ENCODE data around the gene BIRC6. TPM values are rescaled to one million over a fixed set of nuclear protein-coding genes. Genes with fewer than 3 reads are reported as not detected.

The BIRC6 gene
- total RNA-seq, 1 donor from 2014 or later = 180 TPM

- POLR2A ChIA-PET = interaction anchor here (0.5 kb wide), 1 partner anchor 54 kb away, joined by 4 read pairs; no protein-coding TSS in a partner anchor
- no peak for TF ChIP-seq CTCF (IDR thresholded peaks at IDR 0.05)
- CTCF ChIA-PET = no interaction called here
- Mint-ChIP-seq H3K27ac (no peak overlapping the region), H3K4me3 (no peak overlapping the region), H3K36me3 (ENCODE audit: low read depth) (peaks cover 81% of the 10 kb centered on the region), H3K27me3 (no peaks in the 10 kb centered on the region), H3K9me3 (no peaks in the 10 kb centered on the region), H3K4me1 (no peaks in the 10 kb centered on the region)
- intact Hi-C loops (cut with micrococcal nuclease) = no loop called here
- ATAC-seq (ENCODE audit: low read depth) (no peak), DNase-seq (no peak)
Observed at GRCh38 chr2:32614084-32614483, 257.3 kb downstream of the BIRC6 start.

- H3K36me3 Mint-ChIP-seq (ENCODE audit: low read depth) = peaks cover 73% of the 10 kb centered on the region
- intact Hi-C loops (cut with micrococcal nuclease) = no loop called here
- H3K27ac Mint-ChIP-seq = no peak overlapping the region
- ATAC-seq (ENCODE audit: low read depth) (no peak), DNase-seq (no peak)
- no peaks in the 10 kb centered on the region for H3K9me3 Mint-ChIP-seq
- POLR2A ChIA-PET = no interaction called here
- H3K4me1 Mint-ChIP-seq = no peaks in the 10 kb centered on the region
- CTCF ChIA-PET = no interaction called here
- H3K27me3 Mint-ChIP-seq = no peaks in the 10 kb centered on the region
- H3K4me3 Mint-ChIP-seq = no peak overlapping the region
- TF ChIP-seq CTCF (IDR thresholded peaks at IDR 0.05) = no peak
Observed at GRCh38 chr2:32617599-32618189, 260.9 kb downstream of the BIRC6 start.

- CTCF ChIA-PET = no interaction called here
- intact Hi-C loops (cut with micrococcal nuclease) = loop anchor here (10.0 kb wide), 1 partner anchor 558 kb away; the partner anchor contains the start of gene SPAST
- Mint-ChIP-seq H3K4me3 (no peak overlapping the region), H3K36me3 (ENCODE audit: low read depth) (peaks cover 34% of the 10 kb centered on the region), H3K27ac (no peak overlapping the region), H3K27me3 (no peaks in the 10 kb centered on the region), H3K4me1 (peaks cover 7% of the 10 kb centered on the region), H3K9me3 (no peaks in the 10 kb centered on the region)
- no peak for DNase-seq
- TF ChIP-seq CTCF (IDR thresholded peaks at IDR 0.05) = no peak
- no peak for ATAC-seq (ENCODE audit: low read depth)
- POLR2A ChIA-PET = interaction anchor here (0.7 kb wide), 1 partner anchor 838 kb away, joined by 3 read pairs; no protein-coding TSS in a partner anchor
Observed at GRCh38 chr2:32622570-32623310, 265.9 kb downstream of the BIRC6 start.

- H3K9me3 Mint-ChIP-seq = no peaks in the 10 kb centered on the region
- no peak overlapping the region for H3K27ac Mint-ChIP-seq
- peaks cover 35% of the 10 kb centered on the region for H3K36me3 Mint-ChIP-seq (ENCODE audit: low read depth)
- CTCF ChIA-PET = no interaction called here
- intact Hi-C loops (cut with micrococcal nuclease) = loop anchor here (10.0 kb wide), 1 partner anchor 559 kb away; the partner anchor contains the start of gene SPAST
- TF ChIP-seq CTCF (IDR thresholded peaks at IDR 0.05) = no peak
- ATAC-seq (ENCODE audit: low read depth) = no peak
- no peaks in the 10 kb centered on the region for H3K27me3 Mint-ChIP-seq
- peaks cover 11% of the 10 kb centered on the region for H3K4me1 Mint-ChIP-seq
- POLR2A ChIA-PET = no interaction called here
- DNase-seq = no peak
- no peak overlapping the region for H3K4me3 Mint-ChIP-seq
Observed at GRCh38 chr2:32623311-32623706, 266.5 kb downstream of the BIRC6 start.

- Mint-ChIP-seq H3K9me3 (no peaks in the 10 kb centered on the region), H3K27me3 (no peaks in the 10 kb centered on the region), H3K36me3 (ENCODE audit: low read depth) (peaks cover 27% of the 10 kb centered on the region), H3K4me1 (peaks cover 21% of the 10 kb centered on the region), H3K4me3 (no peak overlapping the region), H3K27ac (no peak overlapping the region)
- ChIA-PET POLR2A (interaction anchor here (0.6 kb wide), 1 partner anchor 235 kb away, joined by 3 read pairs; no protein-coding TSS in a partner anchor), CTCF (interaction anchor here (0.6 kb wide), 1 partner anchor 31 kb away, joined by 4 read pairs; no protein-coding TSS in a partner anchor)
- DNase-seq = no peak
- intact Hi-C loops (cut with micrococcal nuclease) = loop anchor here (5.0 to 10.0 kb wide), 2 partner anchors 458 to 560 kb away; partner anchors contain the start of genes SLC30A6 and SPAST
- no peak for ATAC-seq (ENCODE audit: low read depth)
- no peak for TF ChIP-seq CTCF (IDR thresholded peaks at IDR 0.05)
Observed at GRCh38 chr2:32624812-32625211, 268.0 kb downstream of the BIRC6 start.
